Mucosa of descending colon (tissue), 3 donors: ENCODE data around the gene PARM1. TPM values are rescaled to one million over a fixed set of nuclear protein-coding genes. Genes with fewer than 3 reads are reported as not detected.
A peak's percentile ranks its signal among the peaks of the same experiment; 100 is the strongest.

Experiments
- ATAC-seq: fragments of 200-7000 bp; cut with Tn5 transposase; one replicate; pipeline ENCODE4 v1.9.1; 2020; ENCODE audit warnings: mild to moderate bottlenecking, moderate library complexity
- DNase-seq, 3 donors: peaks; one replicate each; pipeline ENCODE4 v3.0.0-alpha.2; 2020
- H3K36me3 ChIP-seq: fragments of 200-600 bp; one replicate; pipeline ENCODE4 v1.8.0; 2021; ENCODE audit warnings: low read depth, mild to moderate bottlenecking
- H3K4me1 ChIP-seq: fragments of 200-600 bp; one replicate; pipeline ENCODE4 v1.8.0; 2021; ENCODE audit warnings: low read depth, mild to moderate bottlenecking
- H3K4me3 ChIP-seq: fragments of 200-600 bp; one replicate; pipeline ENCODE4 v1.8.0; 2021; ENCODE audit warnings: mild to moderate bottlenecking
- H3K9me3 ChIP-seq: fragments of 200-600 bp; one replicate; pipeline ENCODE4 v1.8.0; 2021; ENCODE audit warnings: mild to moderate bottlenecking
- CTCF ChIP-seq: fragments of 200-600 bp; IDR thresholded peaks from one replicate; pipeline ENCODE4 v1.8.0; 2022; ENCODE audit warnings: antibody characterized with exemption, mild to moderate bottlenecking
- intact Hi-C, 2 donors: fragments of 100-400 bp; cut with DNase I in 1 of 2; cut with micrococcal nuclease in 1 of 2; formaldehyde crosslinking; loops; one replicate each; pipeline versions ENCODE4 v1.11.0 to v1.11.1; 2022; cut with DNase I, micrococcal nuclease
- long read RNA-seq, 2 donors: library from polyadenylated mRNA; unstranded; transcript quantifications; one replicate each; pipeline ENCODE4 v2.0.0, GENCODE V29; 2019 to 2021
- total RNA-seq, 3 donors: library from RNA; stranded (reverse); fragmentation: NEBNext Ultra II Directional in 2 of 3; extraction: Animal tissue kit (Norgen Biotek cat#: 25700) in 2 of 3; gene quantifications; one replicate each; pipeline versions ENCODE4 v1.2.1 to v1.2.4, GENCODE V29; 2021 to 2023
- donor health status: DM: no; HTN: no; CAD: no; lungs with moderate emphysema.
- donor health status: DM: no; HTN: no; CAD: no.
- donor health status: DM: no; HTN: yes; CAD: no.

PARM1 gene
- total RNA-seq: 100 to 1,000 TPM; 120 to 286 (median 209) TPM
- long read RNA-seq, donor 1, full-length matches to known transcripts: 105 of 144 reads
- long read RNA-seq, donor 1, partial matches to known transcripts: 15 of 144 reads
- long read RNA-seq, donor 1, other reads (novel, unspliced or antisense): 24 of 144 reads
- long read RNA-seq, donor 2, full-length matches to known transcripts: 103 of 155 reads
- long read RNA-seq, donor 2, partial matches to known transcripts: 36 of 155 reads
- long read RNA-seq, donor 2, other reads (novel, unspliced or antisense): 16 of 155 reads

GRCh38 chr4:74932832-74933561 lies at the start of gene PARM1:
Gene PARM1, plus strand, starts transcription at chr4:74933116. Its CDS starts 212 bp downstream, at chr4:74933328.
- peaks cover 4% of the 10 kb centered on the region for H3K4me1 ChIP-seq
- TF ChIP-seq CTCF: peak; percentile 55
- intact Hi-C loops: loop anchor here in 1 of 2 donors (5.0 kb wide), 1 partner anchor 354 kb away; no protein-coding TSS in a partner anchor
- peak within 1 kb of the TSS; percentile 37 for H3K4me3 ChIP-seq
- no peaks in the 10 kb centered on the region for H3K36me3 ChIP-seq
- H3K9me3 ChIP-seq: no peaks in the 10 kb centered on the region
- peak; percentile 95 to 97 (median 95) for DNase-seq
- peak; percentile 96 for ATAC-seq

- Histone ChIP-seq H3K4me3 (no peak overlapping the region), H3K4me1 (no peaks in the 10 kb centered on the region), H3K9me3 (no peaks in the 10 kb centered on the region), H3K36me3 (no peaks in the 10 kb centered on the region)
- no peak for TF ChIP-seq CTCF
- ATAC-seq: no peak
- intact Hi-C loops: no loop called here
- no peak for DNase-seq
Observed at GRCh38 chr4:74884266-74884665, 48.6 kb upstream of the PARM1 start.

GRCh38 chr4:74886484-74886883 lies 46.4 kb upstream of the PARM1 start:
- DNase-seq (no peak), ATAC-seq (no peak)
- no peaks in the 10 kb centered on the region for H3K36me3 ChIP-seq
- no peak for TF ChIP-seq CTCF
- no peaks in the 10 kb centered on the region for H3K4me1 ChIP-seq
- H3K4me3 ChIP-seq: no peak overlapping the region
- intact Hi-C loops: no loop called here
- no peaks in the 10 kb centered on the region for H3K9me3 ChIP-seq

GRCh38 chr4:74890341-74890740 lies 42.6 kb upstream of the PARM1 start:
- no peak for ATAC-seq
- no peaks in the 10 kb centered on the region for H3K36me3 ChIP-seq
- intact Hi-C loops: no loop called here
- DNase-seq: no peak
- H3K9me3 ChIP-seq: no peaks in the 10 kb centered on the region
- H3K4me1 ChIP-seq: no peaks in the 10 kb centered on the region
- no peak overlapping the region for H3K4me3 ChIP-seq
- TF ChIP-seq CTCF: no peak

GRCh38 chr4:74891037-74891436 lies 41.9 kb upstream of the PARM1 start:
- no peaks in the 10 kb centered on the region for H3K9me3 ChIP-seq
- intact Hi-C loops: no loop called here
- no peak for TF ChIP-seq CTCF
- H3K36me3 ChIP-seq: no peaks in the 10 kb centered on the region
- no peaks in the 10 kb centered on the region for H3K4me1 ChIP-seq
- DNase-seq (no peak), ATAC-seq (no peak)
- no peak overlapping the region for H3K4me3 ChIP-seq
